Measurements from ENCODE around the gene GRB14.
"Not testable (repeated sequence)": the region's sequence is repeated elsewhere in the genome, so short reads cannot be mapped to it uniquely, and the experiment has no call there.

The GRB14 gene

GRCh38 chr2:164549705-164550104 is 71.6 kb downstream of the GRB14 start:
- not testable (repeated sequence) for DNase-seq

GRCh38 chr2:164545484-164545883 is 75.8 kb downstream of the GRB14 start:
- DNase-seq: no peak

- DNase-seq: no peak
These were observed 78.7 kb downstream of the GRB14 start for GRCh38 chr2:164542581-164543021.

- no peak for DNase-seq
These were observed 82.9 kb downstream of the GRB14 start for GRCh38 chr2:164538240-164538866.

- no peak for DNase-seq
These were observed 85.8 kb downstream of the GRB14 start for GRCh38 chr2:164535280-164536025.

GRCh38 chr2:164530464-164530863 is 90.8 kb downstream of the GRB14 start:
- DNase-seq: no peak

- DNase-seq: no peak
These were observed 97.6 kb downstream of the GRB14 start for GRCh38 chr2:164523726-164524125.

GRCh38 chr2:164523009-164523408 is 98.3 kb downstream of the GRB14 start:
- no peak for DNase-seq

- DNase-seq: no peak
These were observed 98.7 kb downstream of the GRB14 start for GRCh38 chr2:164522561-164522981.

GRCh38 chr2:164515734-164516133 is 105.5 kb downstream of the GRB14 start:
- DNase-seq: no peak

GRCh38 chr2:164515030-164515429 is 106.3 kb downstream of the GRB14 start:
- no peak for DNase-seq

GRCh38 chr2:164514491-164514890 is 106.8 kb downstream of the GRB14 start:
- no peak for DNase-seq

GRCh38 chr2:164512871-164513270 is 108.4 kb downstream of the GRB14 start:
- no peak for DNase-seq

- DNase-seq: no peak
These were observed 109.5 kb downstream of the GRB14 start for GRCh38 chr2:164511738-164512137.

GRCh38 chr2:164510895-164511294 is 110.4 kb downstream of the GRB14 start:
- no peak for DNase-seq

GRCh38 chr2:164509137-164509877 is 112.0 kb downstream of the GRB14 start:
- no peak for DNase-seq

- no peak for DNase-seq
These were observed 117.0 kb downstream of the GRB14 start for GRCh38 chr2:164504253-164504652.

GRCh38 chr2:164498836-164499235 is 122.4 kb downstream of the GRB14 start:
- DNase-seq: no peak

GRCh38 chr2:164496881-164497280 is 124.4 kb downstream of the GRB14 start:
- DNase-seq: no peak

GRCh38 chr2:164496421-164496820 is 124.9 kb downstream of the GRB14 start:
- no peak for DNase-seq

GRCh38 chr2:164495491-164496223 is 125.6 kb downstream of the GRB14 start:
- DNase-seq: no peak

- DNase-seq: no peak
These were observed 135.7 kb downstream of the GRB14 start for GRCh38 chr2:164485541-164485940.

- DNase-seq: no peak
These were observed 141.8 kb downstream of the GRB14 start for GRCh38 chr2:164479460-164479859.
